WTC11 (cell line): ENCODE measurements around the gene ZBTB7B. TPM values are rescaled to one million over a fixed set of nuclear protein-coding genes. Genes with fewer than 3 reads are reported as not detected.

Source experiments
- GABPB1 ChIP-seq: sonication (generic); formaldehyde crosslinking; IDR thresholded peaks from 2 replicates; pipeline ENCODE4 v1.8.1; 2023; ENCODE audit warnings: mild to moderate bottlenecking, missing genetic modification reagents
- KAT7 ChIP-seq: sonication (generic); formaldehyde crosslinking; IDR thresholded peaks from 2 replicates; pipeline ENCODE4 v1.8.1; 2023; ENCODE audit warnings: missing genetic modification reagents, mild to moderate bottlenecking, borderline replicate concordance
- NR2C2 ChIP-seq: sonication (generic); formaldehyde crosslinking; IDR thresholded peaks from 2 replicates; pipeline ENCODE4 v1.8.0; 2022; ENCODE audit warnings: mild to moderate bottlenecking, missing genetic modification reagents
- OVOL2 ChIP-seq: fragments of 250-450 bp; sonication (Bioruptor Pico); IDR thresholded peaks from 2 replicates; pipeline ENCODE4 v1.9.0; 2021; ENCODE audit warnings: mild to moderate bottlenecking, borderline replicate concordance
- RELA ChIP-seq: sonication (generic); formaldehyde crosslinking; IDR thresholded peaks from 2 replicates; pipeline ENCODE4 v1.8.1; 2022; ENCODE audit warnings: missing genetic modification reagents, mild to moderate bottlenecking, borderline replicate concordance
- SMAD4 ChIP-seq: sonication (generic); formaldehyde crosslinking; IDR thresholded peaks from 2 replicates; pipeline ENCODE4 v1.8.0; 2022; ENCODE audit warnings: mild to moderate bottlenecking, missing genetic modification reagents
- TEAD4 ChIP-seq: sonication (generic); formaldehyde crosslinking; IDR thresholded peaks from 2 replicates; pipeline ENCODE4 v1.8.0; 2022; ENCODE audit warnings: mild to moderate bottlenecking, missing genetic modification reagents
- TP53 ChIP-seq: sonication (generic); formaldehyde crosslinking; IDR thresholded peaks from 2 replicates; pipeline ENCODE4 v1.8.1; 2023; ENCODE audit warnings: mild to moderate bottlenecking, missing genetic modification reagents
- ZNF121 ChIP-seq: sonication (generic); formaldehyde crosslinking; IDR thresholded peaks from 2 replicates; pipeline ENCODE4 v1.8.0; 2023; ENCODE audit warnings: missing genetic modification reagents
- ZNF232 ChIP-seq: sonication (generic); formaldehyde crosslinking; IDR thresholded peaks from 2 replicates; pipeline ENCODE4 v1.8.0; 2022; ENCODE audit warnings: mild to moderate bottlenecking, missing genetic modification reagents
- total RNA-seq: library from RNA; stranded (reverse); gene quantifications from 3 replicates; pipeline ENCODE4 v1.2.3, GENCODE V29; 2021
- TF ChIP-seq, protein P1 (sequence below): fragments of 250-450 bp; sonication (Bioruptor Pico); IDR thresholded peaks from 2 replicates; pipeline ENCODE4 v1.9.0; 2021; ENCODE audit warnings: mild to moderate bottlenecking
- TF ChIP-seq, protein P2 (sequence below): sonication (generic); formaldehyde crosslinking; IDR thresholded peaks from 2 replicates; pipeline ENCODE4 v1.8.1; 2022; ENCODE audit warnings: mild to moderate bottlenecking, moderate library complexity, missing genetic modification reagents
- TF ChIP-seq, protein P3 (sequence below): sonication (generic); formaldehyde crosslinking; IDR thresholded peaks from 2 replicates; pipeline ENCODE4 v1.8.1; 2023; ENCODE audit warnings: mild to moderate bottlenecking, missing genetic modification reagents, moderate library complexity
- TF ChIP-seq, protein P4 (sequence below): sonication (generic); formaldehyde crosslinking; IDR thresholded peaks from 2 replicates; pipeline ENCODE4 v1.8.1; 2022; ENCODE audit warnings: low read depth, mild to moderate bottlenecking, moderate library complexity, missing genetic modification reagents, borderline replicate concordance
- TF ChIP-seq, protein P5 (sequence below): fragments of 250-450 bp; sonication (Bioruptor Pico); IDR thresholded peaks from 2 replicates; pipeline ENCODE4 v1.9.0; 2021; ENCODE audit warnings: moderate library complexity, mild to moderate bottlenecking, inconsistent platforms, borderline replicate concordance
- TF ChIP-seq, protein P6 (sequence below): sonication (generic); formaldehyde crosslinking; IDR thresholded peaks from 2 replicates; pipeline ENCODE4 v1.8.1; 2022; ENCODE audit warnings: low read depth, missing genetic modification reagents, borderline replicate concordance
- TF ChIP-seq, protein P7 (sequence below): fragments of 250-450 bp; sonication (Bioruptor Pico); IDR thresholded peaks from 2 replicates; pipeline ENCODE4 v1.9.0; 2021; ENCODE audit warnings: mild to moderate bottlenecking
- TF ChIP-seq, protein P8 (sequence below): sonication (generic); formaldehyde crosslinking; conservative IDR thresholded peaks from 2 replicates; pipeline ENCODE4 v1.8.1; 2022; ENCODE audit warnings: mild to moderate bottlenecking, missing genetic modification reagents
- TF ChIP-seq, protein P9 (sequence below): sonication (generic); formaldehyde crosslinking; IDR thresholded peaks from 2 replicates; pipeline ENCODE4 v1.8.1; 2023; ENCODE audit warnings: mild to moderate bottlenecking, missing genetic modification reagents, borderline replicate concordance

The ZBTB7B gene
- total RNA-seq, 1 experiment from 2014 or later = 29.8 TPM

DNA sequence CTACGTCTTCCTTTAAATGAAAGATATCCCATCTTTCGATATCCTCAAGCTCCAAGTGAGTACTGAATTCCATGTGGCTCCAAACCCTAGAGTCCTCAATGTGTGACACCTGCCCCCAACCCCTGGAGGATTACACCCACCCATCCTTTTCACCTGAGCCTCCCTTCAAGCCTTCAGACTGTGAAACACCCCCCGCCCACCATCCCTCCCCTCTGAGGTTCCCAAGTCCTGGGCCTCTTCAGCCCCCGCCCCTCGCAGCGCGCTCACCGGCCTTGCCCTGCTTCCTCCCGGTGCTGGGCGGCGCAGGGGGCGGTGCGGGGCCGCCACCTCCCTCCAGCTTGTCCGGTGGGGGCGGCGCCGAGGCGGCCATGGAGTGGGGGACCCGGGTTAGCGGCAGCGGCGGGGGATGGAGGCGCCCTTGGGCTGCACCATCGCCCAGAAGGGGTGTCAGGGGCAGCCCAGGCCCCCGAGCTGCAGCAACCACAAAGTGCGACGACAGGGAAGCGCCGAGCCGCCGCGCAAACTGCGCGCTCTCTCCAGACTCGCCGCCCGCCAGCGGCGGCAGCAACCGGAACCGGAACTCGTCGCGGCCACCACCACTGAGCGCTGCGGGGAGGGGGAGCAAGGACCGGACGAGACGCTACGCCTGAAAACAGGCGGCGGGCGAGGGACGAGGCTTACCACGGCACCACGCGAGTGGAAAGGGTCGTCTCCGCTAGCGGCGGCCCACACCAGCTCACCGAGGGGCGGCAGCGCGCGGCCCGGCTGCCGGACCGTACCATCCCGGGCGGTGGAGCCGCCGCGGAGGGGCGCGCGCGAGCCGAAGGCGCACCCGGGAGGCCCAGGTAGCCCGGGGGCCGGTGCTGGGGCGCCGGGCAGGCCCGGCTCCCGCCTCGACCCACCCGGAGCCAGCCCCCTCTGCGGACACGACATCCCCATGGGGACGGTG is 41.1 kb upstream of the ZBTB7B start, which contains the start of gene PYGO2 (continued):
- TF ChIP-seq, protein P1, sequence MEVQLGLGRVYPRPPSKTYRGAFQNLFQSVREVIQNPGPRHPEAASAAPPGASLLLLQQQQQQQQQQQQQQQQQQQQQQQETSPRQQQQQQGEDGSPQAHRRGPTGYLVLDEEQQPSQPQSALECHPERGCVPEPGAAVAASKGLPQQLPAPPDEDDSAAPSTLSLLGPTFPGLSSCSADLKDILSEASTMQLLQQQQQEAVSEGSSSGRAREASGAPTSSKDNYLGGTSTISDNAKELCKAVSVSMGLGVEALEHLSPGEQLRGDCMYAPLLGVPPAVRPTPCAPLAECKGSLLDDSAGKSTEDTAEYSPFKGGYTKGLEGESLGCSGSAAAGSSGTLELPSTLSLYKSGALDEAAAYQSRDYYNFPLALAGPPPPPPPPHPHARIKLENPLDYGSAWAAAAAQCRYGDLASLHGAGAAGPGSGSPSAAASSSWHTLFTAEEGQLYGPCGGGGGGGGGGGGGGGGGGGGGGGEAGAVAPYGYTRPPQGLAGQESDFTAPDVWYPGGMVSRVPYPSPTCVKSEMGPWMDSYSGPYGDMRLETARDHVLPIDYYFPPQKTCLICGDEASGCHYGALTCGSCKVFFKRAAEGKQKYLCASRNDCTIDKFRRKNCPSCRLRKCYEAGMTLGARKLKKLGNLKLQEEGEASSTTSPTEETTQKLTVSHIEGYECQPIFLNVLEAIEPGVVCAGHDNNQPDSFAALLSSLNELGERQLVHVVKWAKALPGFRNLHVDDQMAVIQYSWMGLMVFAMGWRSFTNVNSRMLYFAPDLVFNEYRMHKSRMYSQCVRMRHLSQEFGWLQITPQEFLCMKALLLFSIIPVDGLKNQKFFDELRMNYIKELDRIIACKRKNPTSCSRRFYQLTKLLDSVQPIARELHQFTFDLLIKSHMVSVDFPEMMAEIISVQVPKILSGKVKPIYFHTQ (CRISPR knock-in tag) = 0 out of 2 replicates have a peak, but pooled peaks have one; percentile 5
- TF ChIP-seq TEAD4 = peak; percentile 68
- TF ChIP-seq OVOL2 (CRISPR knock-in tag) = no peak
- TF ChIP-seq, protein P2, sequence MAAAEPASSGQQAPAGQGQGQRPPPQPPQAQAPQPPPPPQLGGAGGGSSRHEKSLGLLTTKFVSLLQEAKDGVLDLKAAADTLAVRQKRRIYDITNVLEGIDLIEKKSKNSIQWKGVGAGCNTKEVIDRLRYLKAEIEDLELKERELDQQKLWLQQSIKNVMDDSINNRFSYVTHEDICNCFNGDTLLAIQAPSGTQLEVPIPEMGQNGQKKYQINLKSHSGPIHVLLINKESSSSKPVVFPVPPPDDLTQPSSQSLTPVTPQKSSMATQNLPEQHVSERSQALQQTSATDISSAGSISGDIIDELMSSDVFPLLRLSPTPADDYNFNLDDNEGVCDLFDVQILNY (CRISPR knock-in tag) = no peak; the same call in none of the 2 replicates
- TF ChIP-seq, protein P3, sequence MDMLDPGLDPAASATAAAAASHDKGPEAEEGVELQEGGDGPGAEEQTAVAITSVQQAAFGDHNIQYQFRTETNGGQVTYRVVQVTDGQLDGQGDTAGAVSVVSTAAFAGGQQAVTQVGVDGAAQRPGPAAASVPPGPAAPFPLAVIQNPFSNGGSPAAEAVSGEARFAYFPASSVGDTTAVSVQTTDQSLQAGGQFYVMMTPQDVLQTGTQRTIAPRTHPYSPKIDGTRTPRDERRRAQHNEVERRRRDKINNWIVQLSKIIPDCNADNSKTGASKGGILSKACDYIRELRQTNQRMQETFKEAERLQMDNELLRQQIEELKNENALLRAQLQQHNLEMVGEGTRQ (CRISPR knock-in tag) = peak; percentile 37
- TF ChIP-seq NR2C2 = no peak
- TF ChIP-seq RELA (CRISPR knock-in tag) = 0 out of 2 replicates have a peak, but pooled peaks have one; percentile 58
- TF ChIP-seq, protein P4, sequence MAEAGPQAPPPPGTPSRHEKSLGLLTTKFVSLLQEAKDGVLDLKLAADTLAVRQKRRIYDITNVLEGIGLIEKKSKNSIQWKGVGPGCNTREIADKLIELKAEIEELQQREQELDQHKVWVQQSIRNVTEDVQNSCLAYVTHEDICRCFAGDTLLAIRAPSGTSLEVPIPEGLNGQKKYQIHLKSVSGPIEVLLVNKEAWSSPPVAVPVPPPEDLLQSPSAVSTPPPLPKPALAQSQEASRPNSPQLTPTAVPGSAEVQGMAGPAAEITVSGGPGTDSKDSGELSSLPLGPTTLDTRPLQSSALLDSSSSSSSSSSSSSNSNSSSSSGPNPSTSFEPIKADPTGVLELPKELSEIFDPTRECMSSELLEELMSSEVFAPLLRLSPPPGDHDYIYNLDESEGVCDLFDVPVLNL (CRISPR knock-in tag) = peak; percentile 49; the same call in 1 of the 2 replicates
- peak; percentile 89 for TF ChIP-seq ZNF232 (CRISPR knock-in tag)
- TF ChIP-seq KAT7 = 0 out of 2 replicates have a peak, but pooled peaks have one; percentile 65
- TF ChIP-seq TP53 = peak; percentile 47; the same call in 1 of the 2 replicates
- TF ChIP-seq, protein P5, sequence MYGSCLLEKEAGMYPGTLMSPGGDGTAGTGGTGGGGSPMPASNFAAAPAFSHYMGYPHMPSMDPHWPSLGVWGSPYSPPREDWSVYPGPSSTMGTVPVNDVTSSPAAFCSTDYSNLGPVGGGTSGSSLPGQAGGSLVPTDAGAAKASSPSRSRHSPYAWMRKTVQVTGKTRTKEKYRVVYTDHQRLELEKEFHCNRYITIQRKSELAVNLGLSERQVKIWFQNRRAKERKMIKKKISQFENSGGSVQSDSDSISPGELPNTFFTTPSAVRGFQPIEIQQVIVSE (CRISPR knock-in tag) = no peak
- no peak for TF ChIP-seq ZNF121
- peak; percentile 57 for TF ChIP-seq GABPB1 (CRISPR knock-in tag)
- no peak for TF ChIP-seq SMAD4 (CRISPR knock-in tag)
- TF ChIP-seq, protein P6, sequence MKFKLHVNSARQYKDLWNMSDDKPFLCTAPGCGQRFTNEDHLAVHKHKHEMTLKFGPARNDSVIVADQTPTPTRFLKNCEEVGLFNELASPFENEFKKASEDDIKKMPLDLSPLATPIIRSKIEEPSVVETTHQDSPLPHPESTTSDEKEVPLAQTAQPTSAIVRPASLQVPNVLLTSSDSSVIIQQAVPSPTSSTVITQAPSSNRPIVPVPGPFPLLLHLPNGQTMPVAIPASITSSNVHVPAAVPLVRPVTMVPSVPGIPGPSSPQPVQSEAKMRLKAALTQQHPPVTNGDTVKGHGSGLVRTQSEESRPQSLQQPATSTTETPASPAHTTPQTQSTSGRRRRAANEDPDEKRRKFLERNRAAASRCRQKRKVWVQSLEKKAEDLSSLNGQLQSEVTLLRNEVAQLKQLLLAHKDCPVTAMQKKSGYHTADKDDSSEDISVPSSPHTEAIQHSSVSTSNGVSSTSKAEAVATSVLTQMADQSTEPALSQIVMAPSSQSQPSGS = no peak
- TF ChIP-seq, protein P7, sequence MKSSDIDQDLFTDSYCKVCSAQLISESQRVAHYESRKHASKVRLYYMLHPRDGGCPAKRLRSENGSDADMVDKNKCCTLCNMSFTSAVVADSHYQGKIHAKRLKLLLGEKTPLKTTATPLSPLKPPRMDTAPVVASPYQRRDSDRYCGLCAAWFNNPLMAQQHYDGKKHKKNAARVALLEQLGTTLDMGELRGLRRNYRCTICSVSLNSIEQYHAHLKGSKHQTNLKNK = peak; percentile 3; the same call in 1 of the 2 replicates
- TF ChIP-seq, protein P8, sequence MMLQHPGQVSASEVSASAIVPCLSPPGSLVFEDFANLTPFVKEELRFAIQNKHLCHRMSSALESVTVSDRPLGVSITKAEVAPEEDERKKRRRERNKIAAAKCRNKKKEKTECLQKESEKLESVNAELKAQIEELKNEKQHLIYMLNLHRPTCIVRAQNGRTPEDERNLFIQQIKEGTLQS (CRISPR knock-in tag) = no peak
- TF ChIP-seq, protein P9, sequence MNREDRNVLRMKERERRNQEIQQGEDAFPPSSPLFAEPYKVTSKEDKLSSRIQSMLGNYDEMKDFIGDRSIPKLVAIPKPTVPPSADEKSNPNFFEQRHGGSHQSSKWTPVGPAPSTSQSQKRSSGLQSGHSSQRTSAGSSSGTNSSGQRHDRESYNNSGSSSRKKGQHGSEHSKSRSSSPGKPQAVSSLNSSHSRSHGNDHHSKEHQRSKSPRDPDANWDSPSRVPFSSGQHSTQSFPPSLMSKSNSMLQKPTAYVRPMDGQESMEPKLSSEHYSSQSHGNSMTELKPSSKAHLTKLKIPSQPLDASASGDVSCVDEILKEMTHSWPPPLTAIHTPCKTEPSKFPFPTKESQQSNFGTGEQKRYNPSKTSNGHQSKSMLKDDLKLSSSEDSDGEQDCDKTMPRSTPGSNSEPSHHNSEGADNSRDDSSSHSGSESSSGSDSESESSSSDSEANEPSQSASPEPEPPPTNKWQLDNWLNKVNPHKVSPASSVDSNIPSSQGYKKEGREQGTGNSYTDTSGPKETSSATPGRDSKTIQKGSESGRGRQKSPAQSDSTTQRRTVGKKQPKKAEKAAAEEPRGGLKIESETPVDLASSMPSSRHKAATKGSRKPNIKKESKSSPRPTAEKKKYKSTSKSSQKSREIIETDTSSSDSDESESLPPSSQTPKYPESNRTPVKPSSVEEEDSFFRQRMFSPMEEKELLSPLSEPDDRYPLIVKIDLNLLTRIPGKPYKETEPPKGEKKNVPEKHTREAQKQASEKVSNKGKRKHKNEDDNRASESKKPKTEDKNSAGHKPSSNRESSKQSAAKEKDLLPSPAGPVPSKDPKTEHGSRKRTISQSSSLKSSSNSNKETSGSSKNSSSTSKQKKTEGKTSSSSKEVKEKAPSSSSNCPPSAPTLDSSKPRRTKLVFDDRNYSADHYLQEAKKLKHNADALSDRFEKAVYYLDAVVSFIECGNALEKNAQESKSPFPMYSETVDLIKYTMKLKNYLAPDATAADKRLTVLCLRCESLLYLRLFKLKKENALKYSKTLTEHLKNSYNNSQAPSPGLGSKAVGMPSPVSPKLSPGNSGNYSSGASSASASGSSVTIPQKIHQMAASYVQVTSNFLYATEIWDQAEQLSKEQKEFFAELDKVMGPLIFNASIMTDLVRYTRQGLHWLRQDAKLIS (CRISPR knock-in tag) = no peak; the same call in 1 of the 2 replicates
